ENCODE measurements around the gene AJM1. TPM values are rescaled to one million over a fixed set of nuclear protein-coding genes. Genes with fewer than 3 reads are reported as not detected.

The AJM1 gene
- total RNA-seq, 1 experiment from 2014 or later = 1.8 TPM

DNA sequence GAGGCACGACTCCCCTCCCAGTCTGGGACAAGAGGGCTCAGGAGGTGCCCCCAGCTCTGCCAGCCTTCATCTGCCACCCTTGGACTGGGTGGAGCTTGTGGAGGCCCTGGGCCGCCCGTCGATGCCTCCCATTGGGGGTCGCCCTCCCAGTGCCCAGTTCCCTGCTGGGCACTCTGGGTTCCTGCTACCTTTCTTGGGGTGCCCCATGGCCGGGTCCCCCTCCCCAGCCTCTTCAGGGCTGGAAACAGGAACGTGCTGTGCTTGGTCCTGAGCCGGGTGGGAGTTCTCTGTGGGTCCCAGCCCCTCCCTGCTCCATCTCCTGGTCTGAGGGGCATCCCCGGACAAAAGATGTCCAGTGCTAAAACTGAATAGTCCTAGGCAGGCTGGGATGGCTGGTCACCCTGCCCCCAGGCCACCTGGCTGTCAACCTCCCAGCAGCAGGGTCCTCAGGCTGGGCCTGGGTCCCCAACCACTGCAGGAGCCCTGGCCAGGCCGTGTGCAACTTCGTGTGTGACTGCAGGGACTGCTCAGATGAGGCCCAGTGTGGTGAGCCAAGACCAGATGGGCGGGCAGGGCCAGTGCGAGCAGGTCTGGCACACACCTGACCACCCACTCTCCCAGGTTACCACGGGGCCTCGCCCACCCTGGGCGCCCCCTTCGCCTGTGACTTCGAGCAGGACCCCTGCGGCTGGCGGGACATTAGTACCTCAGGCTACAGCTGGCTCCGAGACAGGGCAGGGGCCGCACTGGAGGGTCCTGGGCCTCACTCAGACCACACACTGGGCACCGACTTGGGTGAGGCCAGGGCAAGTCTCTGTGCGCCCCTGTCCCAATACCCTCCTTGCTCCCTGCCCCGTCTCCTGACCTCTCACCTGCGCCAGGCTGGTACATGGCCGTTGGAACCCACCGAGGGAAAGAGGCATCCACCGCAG lies 10.7 kb downstream of the AJM1 start:
- peaks cover 2% of the 10 kb centered on the region for H3K27me3 Mint-ChIP-seq (ENCODE audit: low read depth)
- H3K9me3 Mint-ChIP-seq = no peaks in the 10 kb centered on the region
- H3K27ac ChIP-seq (ENCODE audit: insufficient read length, low read depth, low read length) = no peak overlapping the region
- no peak overlapping the region for H3K23ac ChIP-seq (ENCODE audit: insufficient read length, low read depth, low read length)
- WGBS (ENCODE audit: extremely low coverage, insufficient read length, low lambda C conversion rate) = no CpG with 5 or more reads among the region's 29 CpGs
- no peaks in the 10 kb centered on the region for H3K27me3 ChIP-seq (ENCODE audit: insufficient read depth, low read length)
- H3K4me1 Mint-ChIP-seq = peaks cover 2 to 5% of the 10 kb centered on the region in 2 experiments; a peak in 3 of 4 replicates
- H3K23me2 ChIP-seq (ENCODE audit: insufficient read length, low read depth, low read length, poor library complexity, severe bottlenecking) = peaks cover 3% of the 10 kb centered on the region
- H3K79me2 ChIP-seq (ENCODE audit: insufficient read depth, low read length) = no peaks in the 10 kb centered on the region
- H3K4me1 ChIP-seq (ENCODE audit: insufficient read depth, low read length) = no peaks in the 10 kb centered on the region
- H2BK15ac ChIP-seq (ENCODE audit: low read depth, low read length) = no peak overlapping the region
- DNase-seq = no peak
- no peak overlapping the region for H3K56ac ChIP-seq (ENCODE audit: insufficient read length, low read depth, low read length)
- no peak overlapping the region for H3T11ph ChIP-seq (ENCODE audit: low read length)
- H3K27ac Mint-ChIP-seq = no peak overlapping the region
- no peak overlapping the region for H2BK5ac ChIP-seq (ENCODE audit: insufficient read length, low read length)
- H3K4me2 ChIP-seq (ENCODE audit: insufficient read depth, insufficient read length, low read length) = no peak overlapping the region
- H2BK12ac ChIP-seq (ENCODE audit: insufficient read length, low read depth, low read length) = no peak overlapping the region
- no peaks in the 10 kb centered on the region for H4K20me1 ChIP-seq (ENCODE audit: control insufficient read depth, insufficient read depth, insufficient read length)
- no peak overlapping the region for H2BK20ac ChIP-seq (ENCODE audit: low read depth, low read length, poor library complexity, severe bottlenecking)
- H4K5ac ChIP-seq (ENCODE audit: insufficient read length, low read depth, low read length) = no peak overlapping the region
- no peak overlapping the region for H2BK120ac ChIP-seq (ENCODE audit: low read depth, low read length, poor library complexity, severe bottlenecking)
- no peak overlapping the region for H2AK5ac ChIP-seq (ENCODE audit: insufficient read length, low read length)
- no peak overlapping the region for H3K18ac ChIP-seq (ENCODE audit: insufficient read length, low read depth, low read length)
- H3K9me3 ChIP-seq (ENCODE audit: control insufficient read depth, low read depth, low read length) = no peaks in the 10 kb centered on the region
- no peak overlapping the region for H2AFZ ChIP-seq (ENCODE audit: low read length)
- no peak overlapping the region for H4K91ac ChIP-seq (ENCODE audit: insufficient read length, low read depth, low read length)
- no peak overlapping the region for H3K9ac ChIP-seq (ENCODE audit: extremely low read depth, insufficient read length, low read length)
- no peak overlapping the region for H4K8ac ChIP-seq (replicated peaks; ENCODE audit: insufficient read length, low read depth, low read length)
- no peaks in the 10 kb centered on the region for H3K79me1 ChIP-seq (ENCODE audit: insufficient read depth, low read depth, low read length, poor library complexity, severe bottlenecking)
- H3K14ac ChIP-seq (ENCODE audit: insufficient read depth, low read length) = no peak overlapping the region; the same call in 1 of the 2 replicates
- no peak overlapping the region for H3K4ac ChIP-seq (ENCODE audit: low read depth, low read length)
- no peak overlapping the region for H3K4me3 Mint-ChIP-seq
- H3K36me3 Mint-ChIP-seq (ENCODE audit: insufficient read depth in 1 of 3, low read depth in 3 of 3) = peaks cover 0 to 12% (median 10%) of the 10 kb centered on the region in 3 experiments; a peak in 4 of 7 replicates
- TF ChIP-seq, protein P1, sequence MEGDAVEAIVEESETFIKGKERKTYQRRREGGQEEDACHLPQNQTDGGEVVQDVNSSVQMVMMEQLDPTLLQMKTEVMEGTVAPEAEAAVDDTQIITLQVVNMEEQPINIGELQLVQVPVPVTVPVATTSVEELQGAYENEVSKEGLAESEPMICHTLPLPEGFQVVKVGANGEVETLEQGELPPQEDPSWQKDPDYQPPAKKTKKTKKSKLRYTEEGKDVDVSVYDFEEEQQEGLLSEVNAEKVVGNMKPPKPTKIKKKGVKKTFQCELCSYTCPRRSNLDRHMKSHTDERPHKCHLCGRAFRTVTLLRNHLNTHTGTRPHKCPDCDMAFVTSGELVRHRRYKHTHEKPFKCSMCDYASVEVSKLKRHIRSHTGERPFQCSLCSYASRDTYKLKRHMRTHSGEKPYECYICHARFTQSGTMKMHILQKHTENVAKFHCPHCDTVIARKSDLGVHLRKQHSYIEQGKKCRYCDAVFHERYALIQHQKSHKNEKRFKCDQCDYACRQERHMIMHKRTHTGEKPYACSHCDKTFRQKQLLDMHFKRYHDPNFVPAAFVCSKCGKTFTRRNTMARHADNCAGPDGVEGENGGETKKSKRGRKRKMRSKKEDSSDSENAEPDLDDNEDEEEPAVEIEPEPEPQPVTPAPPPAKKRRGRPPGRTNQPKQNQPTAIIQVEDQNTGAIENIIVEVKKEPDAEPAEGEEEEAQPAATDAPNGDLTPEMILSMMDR (conservative IDR thresholded peaks at IDR 0.05) = no peak
